ENCODE data around the gene HPS4.
"Not testable (repeated sequence)": the region's sequence is repeated elsewhere in the genome, so short reads cannot be mapped to it uniquely, and the experiment has no call there.

The HPS4 gene

DNA sequence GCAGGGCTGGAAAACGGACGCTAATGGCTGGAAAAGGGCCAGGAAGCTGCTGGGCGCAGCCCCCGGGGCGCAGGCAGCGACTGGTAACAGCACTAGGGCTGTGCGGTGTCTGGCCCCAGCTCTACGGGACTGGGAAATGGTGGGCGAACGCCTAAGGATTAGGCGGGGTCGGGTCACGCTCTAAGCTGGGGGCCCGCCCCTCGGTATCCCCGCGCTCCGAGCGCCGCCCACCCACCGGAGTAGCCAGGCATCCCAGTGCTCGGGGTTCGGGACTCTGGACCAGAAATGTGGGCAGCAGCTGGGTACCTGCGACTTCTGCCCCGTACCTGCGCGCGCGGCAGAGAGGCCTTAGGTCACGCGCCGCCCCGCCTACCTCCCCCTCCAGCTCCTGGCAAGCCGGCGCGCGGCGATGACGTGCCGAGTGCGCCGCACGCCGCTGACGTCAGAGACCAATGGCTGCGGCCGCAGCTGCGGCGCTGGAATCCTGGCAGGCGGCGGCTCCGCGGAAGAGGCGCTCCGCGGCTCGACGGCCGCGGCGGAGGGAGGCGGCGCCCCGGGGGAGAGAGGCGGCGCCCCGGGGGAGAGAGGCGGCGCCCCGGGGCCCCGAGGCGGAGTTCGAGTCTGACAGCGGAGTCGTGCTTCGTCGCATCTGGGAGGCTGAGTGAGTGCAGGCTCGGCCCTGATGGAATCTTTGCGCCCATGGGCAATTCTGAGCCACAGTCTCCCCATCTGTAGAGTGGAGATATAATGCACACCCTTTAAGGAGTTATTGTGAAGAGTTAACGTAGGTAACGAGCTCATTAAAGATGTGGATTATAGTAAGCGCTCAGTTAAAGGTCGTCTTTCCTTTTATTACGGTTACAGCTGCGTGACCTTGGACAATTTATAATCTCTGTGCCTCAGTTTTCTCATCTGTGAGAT, at the start of gene HPS4, which contains the start of gene SRRD:
HPS4 (minus strand) TSS at position 345 of the 921 bp plus-strand sequence. CDS start 2,021 bp downstream, outside the sequence.
SRRD (plus strand) TSS at position 439 of the 921 bp plus-strand sequence; CDS start at position 453, 14 bp downstream.
- peak; percentile 85 for DNase-seq

DNA sequence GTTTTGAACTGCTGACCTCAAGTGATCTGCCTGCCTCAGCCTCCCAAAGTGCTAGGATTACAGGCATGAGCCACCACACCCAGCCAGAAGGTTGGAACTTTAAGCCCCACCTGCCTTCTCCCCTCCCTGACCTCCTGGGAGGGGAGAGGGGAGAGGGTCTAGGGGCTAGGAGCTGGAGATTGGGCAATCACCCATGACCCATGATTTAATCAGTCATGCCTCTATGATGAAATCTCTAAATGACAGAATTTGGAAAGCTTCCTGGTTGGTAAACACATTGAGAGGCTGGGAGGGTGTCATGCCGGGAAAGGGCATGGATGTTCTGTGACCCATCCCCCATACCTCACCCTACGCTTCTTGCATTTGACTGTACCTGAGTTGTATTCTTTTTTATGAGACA, 45.8 kb upstream of the HPS4 start:
- peak; percentile 22 for DNase-seq

DNA sequence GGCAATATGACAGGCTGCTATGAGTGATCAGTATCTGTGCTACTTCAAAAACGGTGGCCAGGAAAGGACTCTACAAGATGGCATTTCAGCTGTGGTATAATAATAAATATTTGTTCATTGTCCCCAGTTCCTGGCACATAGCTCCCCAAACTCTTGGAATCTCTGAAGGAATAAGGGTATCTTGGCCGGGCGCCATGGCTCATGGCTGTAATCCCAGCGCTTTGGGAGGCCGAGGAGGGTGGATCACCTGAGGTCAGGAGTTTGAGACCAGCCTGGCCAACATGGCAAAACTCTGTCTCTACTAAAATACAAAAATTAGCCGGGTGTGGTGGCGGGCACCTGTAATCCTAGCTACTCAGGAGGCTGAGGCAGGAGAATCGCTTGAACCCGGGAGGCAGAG, 44.9 kb upstream of the HPS4 start:
- not testable (repeated sequence) for DNase-seq

DNA sequence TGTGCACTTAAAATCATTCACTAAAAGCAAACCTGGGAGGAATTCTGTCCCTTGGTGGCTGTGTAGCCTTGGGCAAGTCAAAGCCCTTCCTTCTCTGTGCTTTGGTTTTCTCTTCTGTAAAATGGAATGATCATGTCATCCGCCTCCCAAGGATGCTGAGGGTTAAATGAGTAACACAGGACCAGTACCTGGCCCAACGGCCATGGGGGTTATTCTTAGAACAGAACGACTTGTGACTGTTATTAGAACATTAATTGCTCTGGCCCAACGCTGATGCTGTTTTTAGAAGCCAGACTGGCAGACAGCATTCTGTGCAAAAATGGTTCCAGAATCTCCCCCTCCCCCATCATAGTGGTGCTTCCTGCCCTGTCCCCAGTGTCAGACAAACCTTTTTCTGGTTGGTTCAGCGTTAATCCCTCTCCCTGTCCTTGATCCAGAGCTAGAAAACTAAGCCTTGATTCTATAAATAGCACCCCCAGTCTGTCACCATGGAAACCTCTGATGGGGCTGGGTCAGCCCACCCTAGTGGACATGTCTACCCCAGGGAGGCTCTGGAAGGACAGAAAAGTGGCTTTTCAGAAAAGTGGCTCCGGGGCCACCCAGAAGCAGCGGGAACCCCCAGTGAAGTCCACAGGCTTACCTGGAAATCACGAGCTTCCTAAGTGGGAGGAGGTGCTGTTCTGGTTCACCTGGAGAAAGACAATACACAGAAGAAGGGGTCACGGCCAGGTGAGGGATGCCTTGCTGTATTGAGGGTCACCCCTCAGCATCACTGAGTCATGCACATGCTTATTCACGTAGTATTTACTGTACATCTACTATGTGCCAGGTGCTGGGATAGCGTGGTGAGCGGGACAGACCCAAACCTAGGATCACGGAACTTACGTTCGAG, 44.2 kb upstream of the HPS4 start:
- no peak for DNase-seq

DNA sequence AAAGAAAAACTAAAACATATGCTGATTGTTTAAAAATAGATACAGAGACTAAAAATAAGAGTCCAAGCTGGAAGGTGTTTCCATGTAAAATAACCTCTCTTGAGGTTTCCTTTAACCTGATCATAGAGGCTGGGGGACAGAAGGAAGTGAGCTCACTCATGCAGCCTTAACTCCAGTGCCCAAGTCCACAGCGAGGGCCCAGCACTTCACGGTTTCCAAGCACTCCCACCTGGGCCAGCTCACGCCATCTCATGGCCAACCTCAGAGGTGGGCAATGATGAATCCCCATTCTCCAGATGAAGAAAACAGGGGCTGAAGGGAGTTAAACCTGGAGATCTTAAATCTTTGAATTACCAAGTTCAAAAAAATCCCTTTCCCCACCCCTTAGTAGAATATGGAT, 43.6 kb upstream of the HPS4 start:
- no peak for DNase-seq

DNA sequence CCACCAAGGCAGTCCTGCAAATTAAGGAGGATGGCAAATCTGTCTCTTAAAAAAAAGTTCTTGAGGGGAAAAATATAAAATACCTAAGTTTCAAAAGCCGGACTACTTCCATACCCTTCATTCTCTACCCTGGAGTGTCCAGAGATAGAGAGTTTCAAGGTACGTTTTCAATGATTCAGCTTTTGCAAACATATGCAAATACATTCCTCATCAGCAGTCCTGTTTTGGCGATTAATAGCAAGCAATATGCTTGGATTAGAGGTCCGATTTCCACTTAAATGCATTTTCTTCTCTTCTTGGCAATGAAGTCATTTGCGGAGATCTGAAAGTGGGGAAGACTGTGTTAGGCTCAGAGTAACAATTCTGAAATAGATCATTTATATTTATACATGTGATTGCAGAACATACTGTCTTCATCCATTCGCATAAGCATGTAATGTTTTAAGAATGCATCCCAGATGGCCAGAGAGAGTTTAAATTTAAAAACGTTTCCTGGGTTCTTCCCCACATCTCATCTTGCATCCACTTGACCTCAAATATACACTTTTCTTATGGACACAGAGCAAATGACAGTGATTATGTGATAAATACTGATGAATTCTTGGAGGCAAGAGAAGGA, 42.5 kb upstream of the HPS4 start:
- no peak for DNase-seq

DNA sequence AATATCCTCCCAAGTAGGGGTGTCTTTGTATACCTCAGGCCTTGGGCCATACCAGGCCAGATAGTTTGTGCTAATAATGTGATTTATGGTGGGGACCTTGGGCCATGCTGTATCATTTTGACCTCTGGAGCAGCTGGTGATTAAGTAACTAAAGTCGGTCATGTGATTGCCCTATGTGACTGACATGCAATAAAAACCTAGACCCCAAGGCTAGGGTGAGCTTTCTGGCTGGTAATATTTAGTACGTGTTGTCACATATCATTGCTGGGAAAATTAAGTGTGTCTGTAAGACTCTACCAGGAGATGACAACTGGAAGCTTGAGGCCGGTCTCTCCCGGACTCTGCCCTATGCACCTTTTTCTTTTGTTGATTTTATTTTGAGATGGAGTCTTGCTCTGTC, 41.3 kb upstream of the HPS4 start:
- no peak for DNase-seq

DNA sequence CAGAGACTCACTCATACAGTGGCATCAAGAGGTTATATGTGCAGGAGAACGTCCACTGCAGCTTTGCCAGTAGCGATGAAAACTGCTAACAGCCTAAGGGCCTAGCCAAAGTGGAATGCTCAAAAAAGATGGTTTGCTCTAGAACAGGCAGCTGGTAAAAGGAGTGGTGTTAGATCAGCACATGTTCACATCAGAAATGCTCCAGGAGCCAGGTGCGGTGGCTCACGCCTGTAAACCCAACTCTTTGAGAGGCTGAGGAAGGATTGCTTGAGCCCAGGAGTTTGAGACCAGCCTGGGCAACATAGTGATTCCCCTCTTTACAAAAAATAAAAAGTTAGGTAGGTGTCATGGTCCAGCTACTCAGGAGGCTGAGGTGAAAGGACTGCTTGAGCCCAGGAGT, 39.0 kb upstream of the HPS4 start:
- DNase-seq, result no peak

DNA sequence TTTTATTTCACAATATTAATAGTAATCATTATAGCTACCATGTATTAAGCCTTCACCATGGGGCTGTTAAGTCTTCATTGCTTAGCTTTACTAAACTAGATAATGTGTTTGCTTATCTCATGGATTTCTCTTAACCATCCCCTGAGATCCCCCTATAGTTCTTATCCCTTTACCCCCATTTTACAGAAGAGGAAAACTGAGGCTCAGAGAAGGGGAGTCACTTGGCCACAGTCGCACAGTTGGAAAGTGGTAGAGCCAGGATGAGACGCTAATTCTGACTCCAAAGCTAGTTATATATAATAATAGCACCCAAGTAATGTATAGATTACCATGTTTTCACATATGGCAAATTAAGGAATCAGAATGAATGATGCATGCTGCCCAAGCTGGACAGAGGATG, 38.4 kb upstream of the HPS4 start:
- no peak for DNase-seq

DNA sequence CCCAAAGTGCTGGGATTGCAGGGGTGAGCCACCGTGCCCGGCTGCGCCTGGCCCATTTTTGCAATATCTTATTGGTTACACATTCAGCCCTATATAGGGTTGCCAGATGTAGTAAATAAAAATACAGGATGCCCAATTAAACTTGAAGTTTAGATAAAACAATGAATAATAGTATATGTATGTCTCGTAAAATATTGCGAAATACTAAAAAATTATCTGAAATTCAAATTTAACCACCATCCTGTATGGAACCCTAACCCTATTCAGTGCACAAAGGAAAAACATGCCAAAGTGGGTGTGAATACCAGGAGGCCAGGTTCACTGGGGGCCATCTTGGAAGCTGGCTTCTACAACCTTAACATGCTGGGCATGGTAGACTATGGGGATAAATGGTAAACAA, 33.8 kb upstream of the HPS4 start:
- DNase-seq, result peak; percentile 18

DNA sequence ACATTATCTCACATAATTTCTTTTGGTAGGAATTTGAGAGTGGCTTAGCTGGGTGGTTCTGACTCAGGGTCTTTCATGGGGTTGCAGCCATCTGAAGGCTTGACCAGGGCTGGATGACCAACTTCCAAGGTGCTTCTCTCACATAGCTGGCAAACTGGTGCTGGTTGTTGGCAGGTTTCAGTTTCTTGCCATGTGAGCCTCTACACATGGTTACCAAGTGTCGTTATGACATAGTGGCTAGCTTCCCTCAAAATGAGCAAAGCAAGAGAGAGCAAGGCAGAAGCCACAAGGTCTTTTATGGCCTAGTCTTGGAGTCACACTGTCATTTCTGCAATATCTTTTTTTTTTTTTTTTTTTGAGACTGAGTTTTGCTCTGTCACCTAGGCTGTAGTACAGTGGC, 32.9 kb upstream of the HPS4 start:
- DNase-seq, result no peak

DNA sequence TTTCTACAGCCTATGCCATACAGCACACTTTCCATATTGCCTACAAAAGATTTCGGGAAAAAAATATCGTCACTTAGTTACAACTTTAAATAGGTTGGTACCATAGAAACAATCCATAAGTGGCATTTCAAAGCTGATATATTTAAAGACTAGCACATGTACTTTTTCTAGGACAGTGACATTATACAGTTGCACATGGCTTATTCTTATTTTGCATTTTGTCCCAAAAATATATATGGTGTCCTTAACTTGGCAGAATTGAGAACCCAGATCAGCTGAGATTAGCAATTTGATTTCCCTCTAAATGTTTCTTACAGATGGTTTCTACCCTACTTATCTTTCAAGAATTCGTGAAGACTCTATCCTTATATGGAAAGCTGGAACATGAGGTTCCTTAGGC, 32.3 kb upstream of the HPS4 start:
- DNase-seq, result no peak

DNA sequence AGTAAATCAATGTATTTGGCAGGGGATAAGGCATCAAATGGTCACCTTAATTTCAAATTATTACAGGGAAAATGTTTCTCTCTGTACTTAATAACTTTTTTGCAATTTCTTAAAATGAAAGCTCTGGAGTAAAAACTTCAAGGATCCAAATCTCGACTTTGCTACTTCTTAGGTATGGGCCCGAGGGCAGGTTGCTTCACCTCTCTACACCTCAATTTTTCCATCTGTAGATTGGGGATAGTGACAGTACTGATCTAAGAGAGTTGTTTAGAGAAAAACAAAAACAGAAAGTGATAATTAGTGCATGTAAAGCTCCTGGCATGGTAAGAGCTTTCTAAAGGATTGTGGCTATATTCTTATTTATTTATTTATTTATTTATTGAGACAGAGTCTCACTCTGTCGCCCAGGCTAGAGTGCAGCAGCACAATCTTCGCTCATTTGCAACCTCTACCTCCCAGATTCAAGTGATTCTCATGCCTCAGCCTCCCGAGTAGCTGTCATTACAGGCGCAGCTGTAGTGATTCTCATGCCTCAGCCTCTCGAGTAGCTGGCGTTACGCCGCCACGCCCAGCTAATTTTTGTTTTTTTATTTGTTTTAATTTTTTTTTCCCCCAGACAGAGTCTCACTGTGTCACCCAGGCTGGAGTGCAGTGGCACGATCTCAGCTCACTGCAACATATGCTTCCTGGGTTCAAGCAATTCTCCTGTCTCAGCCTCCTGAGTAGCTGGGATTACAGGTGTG, 31.0 kb upstream of the HPS4 start:
- no peak for DNase-seq

DNA sequence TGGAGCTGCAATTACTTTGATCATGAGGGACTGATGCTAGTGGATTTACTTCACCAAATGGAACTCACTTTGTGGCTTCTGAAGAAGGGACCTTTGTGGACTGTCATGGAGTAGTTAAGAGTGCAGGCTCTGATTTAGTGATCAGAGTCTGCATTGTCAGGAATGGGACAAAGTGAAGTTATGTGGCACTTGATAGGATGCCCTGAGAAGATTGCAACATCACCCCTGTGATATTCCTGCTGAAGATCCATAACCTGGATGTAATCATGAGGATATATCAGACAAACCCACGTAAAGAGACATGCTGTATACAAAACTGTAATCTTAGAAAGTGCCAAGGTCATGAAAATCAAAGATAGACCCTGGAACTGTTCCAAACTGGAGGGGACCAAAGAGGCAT, 30.3 kb upstream of the HPS4 start:
- DNase-seq, result no peak

DNA sequence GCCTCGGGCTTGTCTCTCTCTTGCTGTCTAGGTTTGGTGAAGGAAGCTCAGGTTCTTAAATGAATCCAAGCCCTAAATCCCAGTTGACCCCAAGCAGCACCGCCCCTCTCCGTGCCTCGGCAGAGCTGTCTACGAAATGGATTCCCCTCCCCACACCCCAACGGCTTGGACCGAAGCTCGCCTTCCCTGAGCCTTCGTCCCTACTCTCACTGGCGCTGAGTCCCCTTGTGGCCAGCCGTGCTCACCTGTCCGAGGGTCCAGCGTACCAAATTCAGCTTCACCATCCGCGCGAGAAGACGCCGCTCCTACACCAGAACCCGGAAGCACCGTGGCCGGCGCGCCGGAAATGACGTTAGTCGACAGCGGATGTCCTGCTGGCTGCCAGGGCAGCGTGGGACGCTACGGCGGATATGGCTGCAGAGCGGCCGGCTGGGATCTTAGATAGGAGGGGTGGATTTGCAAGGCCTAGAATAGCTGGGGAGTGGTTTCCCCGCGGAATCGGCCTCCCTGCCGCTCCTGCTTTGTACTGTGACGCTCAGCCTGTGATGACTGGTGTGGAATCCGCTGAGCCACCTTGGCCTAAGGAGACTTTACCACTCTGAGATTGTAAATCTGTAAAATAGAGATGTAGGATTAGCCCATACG, 28.7 kb upstream of the HPS4 start, which contains the start of gene TFIP11:
TFIP11 (minus strand) TSS at position 325 of the 645 bp plus-strand sequence. CDS start 2,201 bp downstream, outside the sequence.
- DNase-seq, result peak; percentile 91

DNA sequence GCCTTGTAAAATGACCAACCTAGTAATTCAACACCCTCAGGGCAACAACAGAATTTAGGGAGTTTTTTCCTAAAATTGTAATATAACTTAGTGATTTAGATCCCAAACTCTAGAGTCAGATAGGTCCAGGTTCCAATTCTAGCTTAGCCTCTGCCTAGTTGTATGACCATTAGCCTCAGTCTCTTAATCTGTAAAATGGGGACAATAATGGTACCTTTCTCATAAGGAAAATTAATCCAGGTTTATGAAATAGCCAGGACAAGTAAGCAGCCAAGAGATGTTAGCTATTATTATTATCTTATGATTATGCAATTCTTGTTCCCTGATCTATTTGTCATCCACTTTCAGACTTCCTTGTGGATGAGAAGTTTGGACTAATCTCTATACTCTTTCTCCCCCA, 24.6 kb upstream of the HPS4 start:
- no peak for DNase-seq

DNA sequence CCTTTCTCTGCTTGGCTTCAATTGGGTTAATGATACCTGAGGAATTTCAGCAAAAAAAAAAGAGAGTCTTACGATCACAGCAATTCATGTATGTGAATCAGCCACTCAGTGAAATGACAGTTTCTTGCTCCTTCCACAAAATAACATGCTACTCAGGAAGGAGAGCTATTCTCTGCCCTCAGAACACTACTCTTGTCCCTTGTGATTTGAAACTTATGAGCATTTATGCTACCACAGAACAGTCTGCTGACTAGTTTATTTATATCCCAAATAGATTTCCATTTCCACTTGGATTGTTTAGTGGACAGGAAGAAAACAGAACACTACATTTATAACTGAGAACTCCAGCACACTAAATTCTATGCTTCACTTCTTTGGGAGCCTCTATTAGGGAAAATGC, 20.2 kb upstream of the HPS4 start:
- no peak for DNase-seq

DNA sequence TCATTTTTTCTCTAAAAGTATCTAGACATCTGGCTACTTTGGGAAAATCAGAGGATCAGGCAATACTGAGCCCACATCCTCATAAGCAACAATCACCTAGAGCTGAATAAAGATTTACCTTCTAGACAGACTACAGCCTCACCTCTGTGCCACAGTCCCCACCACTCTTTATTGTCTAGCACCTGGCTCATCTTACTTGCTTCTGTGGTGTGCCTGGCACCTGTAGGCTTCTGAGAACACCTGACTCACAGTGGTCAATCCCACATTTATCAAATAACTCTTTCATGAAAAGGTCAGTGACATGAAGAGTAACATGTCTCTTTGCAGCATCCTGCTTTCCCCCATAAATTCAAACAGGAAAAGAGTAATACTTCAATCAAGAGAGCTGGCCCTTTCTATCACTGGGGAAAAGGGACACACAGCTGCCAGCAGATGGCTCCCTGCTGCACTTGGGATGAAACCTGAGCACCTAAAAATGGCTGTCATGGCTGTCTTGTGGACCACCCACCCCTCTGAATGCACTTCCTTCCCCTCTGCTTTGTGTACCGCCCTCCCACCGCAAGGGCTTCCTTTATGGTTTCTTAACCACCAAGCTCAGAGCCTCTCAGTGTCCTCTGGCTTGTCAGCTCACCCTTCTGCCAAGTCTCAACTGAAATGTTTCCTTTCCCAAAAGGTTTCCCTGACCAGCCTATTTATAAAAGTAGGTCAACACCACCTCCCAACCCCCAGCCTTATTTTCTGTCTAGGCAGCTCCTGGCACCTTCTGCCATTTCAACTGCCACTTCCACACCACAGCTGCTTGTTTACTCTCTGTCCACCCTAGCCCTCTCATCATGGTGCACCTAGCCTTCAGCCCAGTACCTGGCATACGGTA, 19.3 kb upstream of the HPS4 start:
- peak; percentile 40 for DNase-seq

DNA sequence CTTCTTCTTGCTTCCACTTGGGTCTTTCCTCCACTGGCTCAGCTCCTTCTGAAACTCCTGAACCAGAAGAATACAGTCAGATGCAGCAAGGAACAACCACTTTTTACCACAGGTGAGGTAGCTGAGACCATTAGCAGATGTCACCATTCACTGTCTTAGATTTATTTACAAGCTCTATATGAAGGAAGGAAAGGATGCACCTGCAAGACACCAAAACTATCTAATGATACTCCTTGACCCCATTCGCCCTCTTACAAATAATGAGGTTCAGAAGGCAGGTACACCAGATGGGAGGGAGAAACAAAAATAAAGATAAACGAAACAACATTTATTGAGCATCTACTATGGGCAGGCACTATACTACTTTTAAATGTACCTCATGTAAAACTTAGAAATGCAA, 18.4 kb upstream of the HPS4 start:
- DNase-seq, result no peak

DNA sequence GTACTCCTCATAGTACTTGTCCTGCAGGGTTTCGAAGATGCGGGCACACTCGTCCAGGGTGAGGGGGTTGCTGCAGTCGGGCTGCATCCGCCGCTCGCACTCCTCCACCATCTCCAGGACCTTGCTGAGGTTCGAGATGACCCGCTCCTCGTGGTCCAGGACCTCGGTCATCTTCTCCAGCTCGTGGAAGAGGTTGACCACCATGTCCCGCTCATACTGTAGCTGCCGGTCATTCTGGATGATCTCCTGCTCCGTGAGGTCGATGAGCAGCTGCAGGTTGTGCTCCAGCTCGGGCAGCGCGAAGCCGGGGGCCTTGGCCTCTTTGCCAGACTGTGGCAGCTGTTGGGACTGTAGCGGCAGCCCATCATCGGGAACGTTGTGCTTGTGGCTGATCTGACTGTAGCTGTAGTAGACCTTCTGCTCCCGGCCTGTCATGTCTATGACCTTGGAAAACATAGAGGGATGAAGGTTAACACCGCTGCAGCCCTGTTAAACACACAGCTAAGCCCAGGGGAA, 15.7 kb upstream of the HPS4 start:
- no peak for DNase-seq

DNA sequence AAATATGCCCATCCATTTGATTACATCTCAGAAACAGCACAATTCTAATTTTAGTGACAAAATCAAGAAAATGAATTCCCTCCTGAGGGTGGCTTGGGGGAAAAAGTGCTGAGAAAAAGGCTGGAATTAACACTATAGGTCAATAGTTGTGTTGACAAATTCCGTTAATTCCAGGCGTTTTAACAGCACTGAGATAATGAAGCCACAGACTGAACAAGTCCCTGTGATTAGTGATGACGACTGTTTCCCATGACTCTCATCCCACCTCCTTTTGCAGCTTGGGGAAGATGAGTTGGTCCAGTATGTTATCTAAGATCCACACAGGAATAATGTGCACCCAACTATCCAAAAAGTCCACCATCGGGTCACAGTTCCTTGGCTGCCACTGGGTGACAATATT, 12.9 kb upstream of the HPS4 start:
- DNase-seq, result no peak

All from EL (cell line).